Transverse colon (tissue), 4 donors: ENCODE data around the gene TNFRSF8.

Experiments
- CTCF ChIP-seq, 5 experiments: fragments of 200-600 bp in 3 of 5; fragments of 450-650 bp in 2 of 5; sonication (generic) in 3 of 5; IDR thresholded peaks; 1 replicate in 2 of 5; 2 replicates in 3 of 5; pipeline ENCODE4 v1.5.1; 2016 to 2017; ENCODE audit warnings: antibody characterized with exemption in 5 of 5, inconsistent platforms in 3 of 5, mild to moderate bottlenecking in 2 of 5, moderate library complexity in 1 of 5
- EP300 ChIP-seq: sonication (generic); formaldehyde crosslinking; IDR thresholded peaks from one replicate; pipeline ENCODE4 v1.6.1; 2017; ENCODE audit warnings: antibody characterized with exemption, low read depth
- POLR2A ChIP-seq: fragments of 450-650 bp; IDR thresholded peaks from one replicate; pipeline ENCODE4 v1.6.1; 2016; ENCODE audit warnings: antibody characterized with exemption, mild to moderate bottlenecking, moderate library complexity
- POLR2AphosphoS5 ChIP-seq, 3 donors: sonication (generic); formaldehyde crosslinking; IDR thresholded peaks; one replicate each; pipeline ENCODE4 v1.6.1; 2016; ENCODE audit warnings: antibody characterized with exemption in 3 of 3

- TF ChIP-seq POLR2AphosphoS5 (IDR thresholded peaks at IDR 0.05) = no peak
- no peak for TF ChIP-seq POLR2A
- no peak for TF ChIP-seq CTCF (IDR thresholded peaks at IDR 0.05)
- no peak for TF ChIP-seq EP300
Measured at GRCh38 chr1:12191242-12192032, 128.3 kb downstream of the TNFRSF8 start.
